ENCODE results near the gene GFRA1.
A peak's percentile ranks its signal among the peaks of the same experiment; 100 is the strongest.

The GFRA1 gene

DNA sequence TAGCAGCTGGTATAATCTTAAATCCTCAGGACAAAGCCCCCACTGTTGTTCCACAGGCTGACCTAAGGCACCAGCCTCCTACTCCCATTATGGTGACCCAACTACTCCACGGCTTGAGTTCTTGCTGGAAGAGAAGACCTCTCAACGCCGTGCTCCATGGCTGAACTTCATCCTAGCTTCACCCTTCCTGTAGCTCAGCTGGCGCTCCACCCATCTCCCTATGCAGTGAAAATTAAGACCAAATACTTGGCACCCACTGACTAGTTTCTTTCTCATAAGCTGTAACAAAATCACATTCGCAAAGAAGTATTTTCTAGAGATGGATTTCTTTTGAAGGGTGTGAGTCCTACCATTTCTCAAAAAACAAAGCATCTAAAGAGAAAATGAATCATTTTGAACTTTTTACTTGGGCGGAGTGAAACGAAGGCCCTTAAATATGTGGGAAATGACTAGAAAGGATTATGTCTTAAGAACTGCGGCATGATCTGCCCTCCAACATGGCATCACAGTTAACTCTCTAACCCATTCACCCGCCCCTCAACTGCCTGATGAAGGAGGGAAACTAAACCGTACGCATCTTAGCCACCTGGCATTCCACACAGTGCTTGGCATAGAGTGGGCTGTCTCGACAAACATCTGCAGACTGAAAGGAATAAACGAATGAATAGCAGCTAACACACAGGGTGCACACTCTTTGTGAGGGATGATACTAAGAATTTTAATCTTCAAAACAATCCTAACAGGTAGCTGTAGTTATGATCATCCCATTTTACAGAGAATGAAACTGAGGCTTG, 32.7 kb downstream of the GFRA1 start:
- DNase-seq (ENCODE audit: low read depth), result no peak

- no peak for DNase-seq (ENCODE audit: low read depth)
Measured at GRCh38 chr10:116239229-116239628, 33.8 kb downstream of the GFRA1 start.

DNA sequence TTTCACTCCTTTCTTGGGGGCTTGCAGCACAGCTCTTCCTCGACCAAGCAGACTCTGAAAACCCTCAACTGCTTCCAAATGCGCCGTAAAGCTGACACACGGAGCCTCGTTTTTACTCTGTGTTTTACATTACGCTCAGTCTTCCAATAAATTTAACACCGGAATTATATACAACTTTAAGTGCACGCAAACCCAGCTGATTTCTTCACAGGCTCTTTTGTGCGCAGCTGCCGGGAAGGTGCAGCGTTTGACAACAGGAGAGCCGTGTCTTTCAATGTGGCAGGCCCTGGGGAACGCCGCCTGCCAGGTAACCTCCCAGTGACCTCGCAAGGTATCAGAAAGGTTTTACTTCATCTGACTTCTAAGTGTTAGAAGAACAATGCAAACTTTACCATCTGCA, 35.0 kb downstream of the GFRA1 start:
- DNase-seq (ENCODE audit: low read depth), result no peak

DNA sequence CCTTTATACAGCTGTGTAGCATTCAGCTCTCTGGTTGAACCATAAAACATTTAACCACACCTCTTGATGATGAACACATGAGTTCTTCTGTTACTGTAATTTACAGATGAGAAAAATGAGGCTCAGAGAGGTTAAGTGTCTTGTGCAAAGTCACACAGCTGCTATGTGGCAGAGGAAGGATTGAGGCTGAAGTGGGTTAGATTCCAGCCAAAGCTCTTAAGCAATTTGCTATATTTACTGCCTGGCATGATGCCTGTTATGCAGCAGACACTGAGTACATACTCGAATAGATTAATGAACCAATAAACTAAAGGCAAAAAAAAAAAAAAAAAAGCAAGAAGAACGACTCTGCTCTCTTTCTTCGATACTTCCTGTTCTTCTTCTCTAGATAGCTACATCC, 35.7 kb downstream of the GFRA1 start:
- DNase-seq (ENCODE audit: low read depth), result no peak

DNA sequence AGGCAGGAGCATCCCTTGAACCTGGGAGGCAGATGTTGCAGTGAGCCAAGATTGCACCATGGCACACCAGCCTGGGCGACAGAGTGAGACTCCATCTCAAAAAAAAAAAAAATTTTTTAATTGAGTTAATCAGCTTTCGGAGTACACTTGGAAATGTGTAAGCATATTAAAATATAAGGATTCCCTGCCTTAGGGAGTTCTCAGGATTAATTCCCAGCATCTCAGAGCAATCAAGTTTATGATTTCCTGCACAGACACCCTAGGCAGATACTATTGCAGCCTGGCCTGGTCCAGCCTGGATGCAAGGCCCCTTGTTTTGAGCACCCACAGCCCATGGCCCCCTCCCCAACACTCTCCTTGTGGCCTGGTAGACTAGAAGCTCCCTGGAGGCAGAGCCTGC, 39.8 kb downstream of the GFRA1 start:
- DNase-seq (ENCODE audit: low read depth), result no peak

DNA sequence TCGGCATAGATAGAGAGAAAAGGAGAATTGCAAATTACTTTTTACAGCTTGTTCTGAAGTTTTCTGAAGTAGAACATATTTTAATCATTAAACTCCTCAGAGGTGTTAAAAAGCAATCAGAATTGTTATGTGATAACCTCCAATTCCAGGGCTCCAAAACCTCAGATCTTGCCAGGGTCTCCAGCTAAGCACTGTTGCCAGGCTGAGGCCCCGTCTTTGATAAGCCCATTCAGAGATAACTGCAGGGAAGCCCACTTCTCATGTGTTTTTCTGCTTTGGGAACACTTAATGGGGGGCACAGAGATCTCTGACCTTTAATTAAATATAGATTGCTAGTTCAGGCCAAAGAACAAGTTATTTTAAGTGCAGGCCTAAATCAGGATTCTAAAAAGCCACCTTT, 40.4 kb downstream of the GFRA1 start:
- no peak for DNase-seq (ENCODE audit: low read depth)

DNA sequence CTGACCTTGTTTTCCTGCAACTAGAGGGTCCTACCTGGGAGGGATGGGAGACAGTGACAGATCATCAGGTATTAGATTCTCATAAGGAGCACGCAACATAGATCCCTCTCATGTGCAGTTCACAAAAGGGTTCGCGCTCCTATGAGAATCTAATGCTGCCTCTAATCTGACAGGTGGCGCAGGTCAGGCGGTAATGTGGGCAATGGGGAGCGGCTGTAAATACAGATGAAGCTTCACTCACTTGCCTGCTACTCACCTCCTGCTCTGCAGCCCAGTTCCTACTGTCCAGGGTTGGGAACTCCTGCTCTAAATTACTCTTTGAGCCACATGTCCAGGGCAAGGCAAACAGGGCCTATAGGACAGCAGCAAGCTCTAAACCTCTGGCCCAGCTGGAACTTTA, 46.2 kb downstream of the GFRA1 start:
- no peak for DNase-seq (ENCODE audit: low read depth)

- DNase-seq (ENCODE audit: low read depth), result no peak
Measured at GRCh38 chr10:116226053-116226452, 47.0 kb downstream of the GFRA1 start.

GRCh38 chr10:116223289-116223688, 49.7 kb downstream of the GFRA1 start:
- DNase-seq (ENCODE audit: low read depth), result no peak

GRCh38 chr10:116221053-116221452, 52.0 kb downstream of the GFRA1 start:
- DNase-seq (ENCODE audit: low read depth), result no peak

- no peak for DNase-seq (ENCODE audit: low read depth)
Measured at GRCh38 chr10:116216676-116217075, 56.3 kb downstream of the GFRA1 start.

DNA sequence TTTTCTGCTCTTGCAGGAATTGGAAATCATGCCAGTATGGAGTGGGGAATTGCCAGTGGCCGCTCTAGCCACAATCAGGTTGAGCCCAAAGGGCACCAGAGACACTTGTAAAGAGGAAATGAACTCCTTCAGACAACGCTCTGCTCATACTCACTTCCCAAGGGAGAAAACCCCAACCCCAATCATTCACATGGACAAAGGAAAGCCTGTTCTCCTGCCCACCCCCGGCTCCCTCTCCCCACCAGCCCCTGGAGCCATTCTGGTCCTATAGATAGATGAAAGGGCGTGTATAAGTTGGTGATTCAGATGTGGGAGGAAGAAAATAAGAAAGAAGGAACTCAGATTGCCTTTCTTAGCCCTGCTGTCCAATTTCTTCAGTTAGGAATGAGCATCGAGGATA, 57.4 kb downstream of the GFRA1 start:
- no peak for DNase-seq (ENCODE audit: low read depth)

DNA sequence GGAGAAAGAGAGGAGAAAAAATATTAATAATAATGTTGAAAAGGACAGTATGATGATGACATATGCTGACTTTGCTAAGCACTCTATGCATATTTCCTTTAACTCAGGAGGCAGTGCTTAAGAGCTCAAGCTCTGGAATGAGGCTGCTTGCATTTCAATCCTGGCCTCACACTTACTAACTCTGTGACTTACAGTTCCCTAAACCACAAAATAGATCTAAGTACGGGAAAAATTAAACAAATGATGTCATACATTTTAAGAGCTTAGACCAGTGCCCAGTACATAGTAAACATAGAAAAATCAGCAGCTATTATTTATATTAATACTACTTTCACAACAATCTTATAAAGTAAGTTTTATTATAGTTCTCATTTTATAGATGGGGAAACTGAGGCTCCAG, 61.3 kb downstream of the GFRA1 start:
- DNase-seq (ENCODE audit: low read depth), result peak; percentile 64

GRCh38 chr10:116210588-116211346, 62.2 kb downstream of the GFRA1 start:
- no peak for DNase-seq (ENCODE audit: low read depth)

DNA sequence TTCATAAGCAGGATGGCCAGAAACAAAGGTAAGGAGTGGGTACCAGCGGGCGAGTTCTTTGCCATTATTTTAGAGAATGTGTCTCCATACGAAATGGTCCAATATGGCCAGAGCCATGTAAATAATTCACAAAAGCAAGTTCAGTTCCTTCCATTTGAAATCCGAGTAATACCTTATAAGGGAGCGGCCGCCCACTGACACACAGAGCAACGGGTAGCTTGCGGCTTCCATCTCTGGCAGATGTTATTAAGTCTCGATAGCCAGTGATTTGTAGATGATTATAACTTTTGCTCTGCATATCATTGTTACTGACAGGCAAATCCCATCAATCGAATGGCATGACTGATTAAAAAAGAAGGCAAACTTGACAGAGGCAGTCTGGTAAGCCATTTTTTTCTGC, 63.2 kb downstream of the GFRA1 start:
- DNase-seq (ENCODE audit: low read depth), result no peak

GRCh38 chr10:116208956-116209567, 63.9 kb downstream of the GFRA1 start:
- DNase-seq (ENCODE audit: low read depth), result no peak

- no peak for DNase-seq (ENCODE audit: low read depth)
Measured at GRCh38 chr10:116207690-116208089, 65.3 kb downstream of the GFRA1 start.

DNA sequence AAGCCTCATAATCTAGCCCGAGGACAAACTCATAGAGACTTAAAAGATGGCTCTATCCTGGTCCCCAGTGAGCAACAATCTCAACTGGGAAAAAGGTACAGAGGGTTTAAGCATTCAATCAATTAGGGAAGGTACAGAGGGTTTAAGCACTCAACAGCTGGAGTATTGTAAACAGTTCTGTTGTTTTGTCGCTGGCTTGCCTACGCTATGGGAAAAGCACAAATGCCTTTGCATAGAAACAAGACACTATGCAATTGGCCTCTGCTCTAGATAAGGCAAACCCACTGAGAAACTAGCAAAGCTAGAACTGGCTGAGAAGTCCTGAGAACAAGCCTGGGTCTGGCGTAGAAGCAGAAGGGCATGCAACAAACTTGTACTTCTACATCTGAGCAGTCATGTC, 69.3 kb downstream of the GFRA1 start:
- DNase-seq (ENCODE audit: low read depth), result no peak

- no peak for DNase-seq (ENCODE audit: low read depth)
Measured at GRCh38 chr10:116201670-116202430, 71.2 kb downstream of the GFRA1 start.

- peak; percentile 22 for DNase-seq (ENCODE audit: low read depth)
Measured at GRCh38 chr10:116201011-116201410, 72.0 kb downstream of the GFRA1 start.

DNA sequence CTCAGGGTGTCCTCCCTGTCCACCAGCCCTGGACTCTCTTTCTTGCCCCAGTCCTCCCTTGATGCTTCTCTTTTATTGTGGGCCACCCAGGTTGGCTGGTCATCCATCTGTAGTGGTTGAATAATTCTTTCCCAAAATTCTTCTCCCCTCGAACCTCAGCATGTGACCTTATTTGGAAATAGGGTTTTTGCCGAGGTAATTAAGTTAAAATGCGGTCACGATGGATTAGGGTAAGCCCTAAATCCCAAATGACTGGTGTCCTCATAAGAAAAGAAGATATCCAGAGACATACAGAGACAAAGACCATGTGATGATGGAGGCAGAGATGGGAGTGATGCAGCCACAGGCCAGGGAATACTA, 74.3 kb downstream of the GFRA1 start:
- DNase-seq (ENCODE audit: low read depth), result no peak

- DNase-seq (ENCODE audit: low read depth), result no peak
Measured at GRCh38 chr10:116197946-116198675, 74.9 kb downstream of the GFRA1 start.

All from GM04504 (cell line).